Endothelial cell of umbilical vein (primary cell): ENCODE results near the gene ADCY9. TPM values are rescaled to one million over a fixed set of nuclear protein-coding genes. Genes with fewer than 3 reads are reported as not detected.

Source experiments
- BruUV-seq: library from RNA; stranded (reverse); fragments of 400-500 nt; replicated peaks from 2 replicates; lab custom pipeline; 2021; lab: Mats Ljungman, UMichigan
- CTCF ChIA-PET: fragments of 300-600, 350-600 bp; sonication (Branson Sonifier 250); formaldehyde crosslinking; loops from one replicate; lab custom pipeline; 2021; ENCODE audit warnings: antibody characterized with exemption, inconsistent platforms; lab: Charles Lee
- POLR2A ChIA-PET: fragments of 300-600, 350-600 bp; sonication (Branson Sonifier 250); formaldehyde crosslinking; loops from one replicate; lab custom pipeline; 2021; ENCODE audit warnings: antibody characterized with exemption, inconsistent platforms; lab: Charles Lee
- DNase-seq: peaks from one replicate; pipeline ENCODE4 v3.0.0-alpha.2; 2011; ENCODE audit warnings: low read depth, low spot score
- FAIRE-seq: peaks from 2 replicates; lab custom pipeline; 2011; peaks lifted over from hg19 to GRCh38; lab: Jason Lieb, UNC
- H2AFZ ChIP-seq: 2 replicates; pipeline ENCODE4 v1.6.0; 2012; ENCODE audit warnings: low read depth, low read length, control low read depth, inconsistent platforms
- H3K27ac ChIP-seq: 2 replicates; pipeline ENCODE4 v1.5.1; 2011; ENCODE audit warnings: low read depth, mild to moderate bottlenecking, control low read depth, low read length, moderate library complexity; ENCODE audit not compliant: insufficient read depth
- H3K27me3 ChIP-seq, 2 experiments: 2 replicates each; pipeline versions ENCODE4 v1.6.0 to v1.6.1; 2011; ENCODE audit warnings: low read length in 2 of 2, mixed read lengths in 1 of 2; ENCODE audit not compliant: control insufficient read depth in 2 of 2, insufficient read depth in 2 of 2
- H3K36me3 ChIP-seq, 2 experiments: 2 replicates in 1 of 2; 3 replicates in 1 of 2; pipeline ENCODE4 v1.5.1; 2011; ENCODE audit warnings: low read length in 2 of 2, mild to moderate bottlenecking in 1 of 2, moderate library complexity in 1 of 2; ENCODE audit not compliant: control insufficient read depth in 2 of 2, insufficient read depth in 2 of 2; ENCODE audit errors: extremely low read depth in 1 of 2
- H3K4me1 ChIP-seq: 3 replicates; pipeline ENCODE4 v1.5.1; 2011; ENCODE audit warnings: mild to moderate bottlenecking, low read length; ENCODE audit not compliant: control insufficient read depth, insufficient read depth; ENCODE audit errors: extremely low read depth
- H3K4me2 ChIP-seq: 2 replicates; pipeline ENCODE4 v1.6.1; 2011; ENCODE audit warnings: low read length, control low read depth, mixed read lengths; ENCODE audit not compliant: insufficient read depth
- H3K4me3 ChIP-seq, 3 experiments: fragments of 200-600 bp in 1 of 3; sonication (generic), shearing (Covaris generic) in 1 of 3; replicated peaks in 1 of 3; 2 replicates each; pipeline ENCODE4 v1.5.1; 2011 to 2016; ENCODE audit warnings: control low read depth in 3 of 3, low read length in 3 of 3, mild to moderate bottlenecking in 2 of 3, inconsistent platforms in 1 of 3, low read depth in 1 of 3, moderate library complexity in 1 of 3; ENCODE audit not compliant: insufficient read depth in 1 of 3
- H3K79me2 ChIP-seq: 2 replicates; pipeline ENCODE4 v1.6.0; 2012; ENCODE audit warnings: low read length, inconsistent platforms; ENCODE audit not compliant: control insufficient read depth, insufficient read depth
- H3K9ac ChIP-seq: replicated peaks from 2 replicates; pipeline ENCODE3; 2011; ENCODE audit warnings: low read length, control low read depth; ENCODE audit not compliant: insufficient read depth; ENCODE audit errors: extremely low read depth
- H3K9me1 ChIP-seq: replicated peaks from 3 replicates; pipeline ENCODE4 v1.6.0; 2011; ENCODE audit warnings: mild to moderate bottlenecking, low read length; ENCODE audit not compliant: control insufficient read depth, insufficient read depth; ENCODE audit errors: extremely low read depth
- H3K9me3 ChIP-seq: replicated peaks from 2 replicates; pipeline ENCODE4 v1.5.1; 2012; ENCODE audit warnings: low read length, inconsistent platforms; ENCODE audit not compliant: control insufficient read depth, insufficient read depth
- H4K20me1 ChIP-seq: replicated peaks from 2 replicates; pipeline ENCODE3; 2011; ENCODE audit warnings: mild to moderate bottlenecking, low read length; ENCODE audit not compliant: control insufficient read depth, insufficient read depth; ENCODE audit errors: extremely low read depth
- CTCF ChIP-seq, 2 donors: IDR thresholded peaks; 1 replicate in 1 of 2; 2 replicates in 1 of 2; pipeline ENCODE4 v1.5.1; 2011; ENCODE audit warnings: low read length in 2 of 2, mild to moderate bottlenecking in 2 of 2, moderate library complexity in 2 of 2, control low read depth in 1 of 2, inconsistent platforms in 1 of 2, low read depth in 1 of 2; ENCODE audit not compliant: insufficient read depth in 1 of 2; ENCODE audit errors: extremely low read depth in 1 of 2
- EZH2 ChIP-seq: IDR thresholded peaks from 2 replicates; pipeline ENCODE4 v1.6.1; 2012; ENCODE audit warnings: borderline replicate concordance, low read depth, mild to moderate bottlenecking, moderate library complexity, low read length, inconsistent platforms; ENCODE audit not compliant: severe bottlenecking
- FOS ChIP-seq: IDR thresholded peaks from 2 replicates; pipeline ENCODE4 v1.6.1; 2011; ENCODE audit warnings: mild to moderate bottlenecking, low read length, moderate library complexity, borderline replicate concordance; ENCODE audit not compliant: insufficient read depth
- GATA2 ChIP-seq: IDR thresholded peaks from 2 replicates; pipeline ENCODE4 v1.7.0; 2011; ENCODE audit warnings: low read depth, mild to moderate bottlenecking, moderate library complexity, mixed read lengths, low read length; ENCODE audit not compliant: insufficient read length, insufficient read depth
- JUN ChIP-seq: IDR thresholded peaks from 2 replicates; pipeline ENCODE4 v1.6.1; 2011; ENCODE audit warnings: borderline replicate concordance, low read depth; ENCODE audit not compliant: insufficient read length, insufficient read depth
- MAX ChIP-seq: IDR thresholded peaks from 2 replicates; pipeline ENCODE4 v1.6.1; 2011; ENCODE audit not compliant: insufficient read depth, insufficient read length
- MYC ChIP-seq: IDR thresholded peaks from one replicate; pipeline ENCODE4 v1.6.1; 2011; ENCODE audit warnings: mild to moderate bottlenecking, low read depth, low read length
- POLR2A ChIP-seq: IDR thresholded peaks from 2 replicates; pipeline ENCODE4 v1.6.1; 2012; ENCODE audit warnings: low read depth, mild to moderate bottlenecking, control low read depth, low read length
- POLR2AphosphoS5 ChIP-seq: IDR thresholded peaks from 2 replicates; pipeline ENCODE4 v1.6.1; 2012; ENCODE audit warnings: low read depth, mild to moderate bottlenecking, control low read depth, low read length, moderate library complexity; ENCODE audit not compliant: insufficient read depth
- dilution Hi-C: fragments of 300-500 bp; cut with MboI; formaldehyde crosslinking; loops from one replicate; pipeline ENCODE4 v1.15.0; 2019; ENCODE audit warnings: low sequenced_read_pairs; ENCODE audit not compliant: extremely low pct_ligation_motif_present
- intact Hi-C: fragments of 100-400 bp; cut with micrococcal nuclease; formaldehyde crosslinking; loops from one replicate; pipeline ENCODE4 v1.10.0; 2022
- polyA plus RNA-seq, 4 experiments: library from polyadenylated mRNA; depleted of rRNA in 3 of 4; stranded (reverse) in 3 of 4; unstranded in 1 of 4; fragments of >200 nt; gene quantifications; 2 replicates each; pipeline versions ENCODE4 v1.2.1 to v1.2.3, GENCODE V29; 2011 to 2012; ENCODE audit warnings: missing spikeins in 1 of 4
- total RNA-seq: library from RNA; stranded (reverse); gene quantifications from 2 replicates; pipeline ENCODE4 v1.2.3, GENCODE V29; 2021

Gene ADCY9
- total and polyA plus RNA-seq, 2 donors (not counting 3 experiments of a cell fraction or from before 2014, with no cell fraction given), result 6.8 to 14.0 TPM

GRCh38 chr16:4002121-4002520 lies 114.1 kb downstream of the ADCY9 start:
- BruUV-seq, result no TSS peak
- POLR2A ChIA-PET, result no interaction called here

GRCh38 chr16:3999479-4000325 lies 116.5 kb downstream of the ADCY9 start:
- Histone ChIP-seq H3K4me3 (no peak overlapping the region), H3K4me1 (no peaks in the 10 kb centered on the region), H3K27ac (no peak overlapping the region), H3K9me3 (no peaks in the 10 kb centered on the region), H3K27me3 (no peaks in the 10 kb centered on the region), H4K20me1 (no peaks in the 10 kb centered on the region), H3K4me2 (no peak overlapping the region), H3K9ac (no peak overlapping the region), H3K79me2 (no peaks in the 10 kb centered on the region), H3K9me1 (no peaks in the 10 kb centered on the region), H3K36me3 (no peaks in the 10 kb centered on the region), H2AFZ (no peak overlapping the region)
- DNase-seq (no peak), FAIRE-seq (no peak)
- dilution Hi-C loops, result no loop called here
- TF ChIP-seq GATA2, result no peak
- no peak for TF ChIP-seq FOS
- no peak for TF ChIP-seq MYC
- no peak for TF ChIP-seq POLR2AphosphoS5
- TF ChIP-seq POLR2A, result no peak
- no peak for TF ChIP-seq JUN
- no peak for TF ChIP-seq MAX
- TF ChIP-seq EZH2, result no peak
- no peak for TF ChIP-seq CTCF (IDR thresholded peaks at IDR 0.05; ENCODE audit: extremely low read depth in 1 of 2, insufficient read depth in 1 of 2, low read depth in 1 of 2, low read length in 2 of 2)
- BruUV-seq, result no TSS peak
- ChIA-PET CTCF (interaction anchor here (0.7 to 2.3 kb wide), 2 partner anchors 17 to 32 kb away, joined by 3 to 14 read pairs; no protein-coding TSS in a partner anchor), POLR2A (no interaction called here)
- intact Hi-C loops, result no loop called here

More at GRCh38 chr16:4002121-4002520, 114.1 kb downstream of the ADCY9 start:
- H3K36me3 ChIP-seq, result no peaks in the 10 kb centered on the region
- no peak for FAIRE-seq
- no peaks in the 10 kb centered on the region for H3K79me2 ChIP-seq
- CTCF ChIA-PET, result no interaction called here
- H3K4me1 ChIP-seq, result no peaks in the 10 kb centered on the region
- H4K20me1 ChIP-seq, result no peaks in the 10 kb centered on the region
- no peak overlapping the region for H3K4me3 ChIP-seq
- TF ChIP-seq MYC, result no peak
- no peak for TF ChIP-seq POLR2A
- no peak for TF ChIP-seq MAX
- no peak for TF ChIP-seq FOS
- H3K27me3 ChIP-seq, result no peaks in the 10 kb centered on the region
- H3K9me1 ChIP-seq, result no peaks in the 10 kb centered on the region
- no peak overlapping the region for H3K4me2 ChIP-seq
- no peaks in the 10 kb centered on the region for H3K9me3 ChIP-seq
- H3K9ac ChIP-seq, result no peak overlapping the region
- intact Hi-C loops, result no loop called here
- dilution Hi-C loops, result no loop called here
- no peak overlapping the region for H3K27ac ChIP-seq
- no peak overlapping the region for H2AFZ ChIP-seq
- no peak for DNase-seq
